Measurements from ENCODE around the gene LENG9. TPM values are rescaled to one million over a fixed set of nuclear protein-coding genes. Genes with fewer than 3 reads are reported as not detected.
A peak's percentile ranks its signal among the peaks of the same experiment; 100 is the strongest.

LENG9 gene
- total and polyA plus RNA-seq, 2 of the 13 experiments (the other 11 are each of a cell fraction or from before 2014, with no cell fraction given) = 0.75 to 2.9 TPM

DNA sequence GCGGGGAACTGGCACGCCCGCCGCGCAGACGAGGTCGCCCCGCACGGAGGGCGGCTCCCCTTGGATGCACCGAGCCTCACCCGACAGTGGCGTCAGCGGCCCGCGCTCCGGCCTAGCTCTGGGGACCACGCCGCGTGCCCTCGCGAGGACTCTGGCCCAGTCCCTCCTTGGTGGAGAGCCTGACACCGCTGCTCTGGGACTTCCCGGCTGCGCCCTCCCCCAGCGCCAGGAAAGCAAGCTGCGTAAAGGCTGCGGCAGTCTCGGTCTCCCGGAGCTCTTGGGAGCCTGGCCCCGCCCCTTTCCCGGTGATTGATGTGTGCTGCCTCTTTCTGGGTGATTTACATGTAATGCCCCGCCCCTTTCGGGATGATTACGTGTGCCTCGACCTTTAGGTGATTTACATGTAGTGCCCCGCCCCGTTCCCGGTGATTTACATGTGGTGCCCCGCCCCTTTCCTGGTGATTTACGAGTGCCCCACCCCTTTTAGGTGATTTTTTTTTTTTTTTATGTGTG lies at the start of gene LENG9 (continued):
- 0 out of 2 replicates have a peak, but pooled peaks have one; percentile 52 for TF ChIP-seq ZFP36L2 (CRISPR knock-in tag; IDR thresholded peaks at IDR 0.05)
- TF ChIP-seq ISL2 (CRISPR knock-in tag; IDR thresholded peaks at IDR 0.05) = no peak
- TF ChIP-seq, protein P1, sequence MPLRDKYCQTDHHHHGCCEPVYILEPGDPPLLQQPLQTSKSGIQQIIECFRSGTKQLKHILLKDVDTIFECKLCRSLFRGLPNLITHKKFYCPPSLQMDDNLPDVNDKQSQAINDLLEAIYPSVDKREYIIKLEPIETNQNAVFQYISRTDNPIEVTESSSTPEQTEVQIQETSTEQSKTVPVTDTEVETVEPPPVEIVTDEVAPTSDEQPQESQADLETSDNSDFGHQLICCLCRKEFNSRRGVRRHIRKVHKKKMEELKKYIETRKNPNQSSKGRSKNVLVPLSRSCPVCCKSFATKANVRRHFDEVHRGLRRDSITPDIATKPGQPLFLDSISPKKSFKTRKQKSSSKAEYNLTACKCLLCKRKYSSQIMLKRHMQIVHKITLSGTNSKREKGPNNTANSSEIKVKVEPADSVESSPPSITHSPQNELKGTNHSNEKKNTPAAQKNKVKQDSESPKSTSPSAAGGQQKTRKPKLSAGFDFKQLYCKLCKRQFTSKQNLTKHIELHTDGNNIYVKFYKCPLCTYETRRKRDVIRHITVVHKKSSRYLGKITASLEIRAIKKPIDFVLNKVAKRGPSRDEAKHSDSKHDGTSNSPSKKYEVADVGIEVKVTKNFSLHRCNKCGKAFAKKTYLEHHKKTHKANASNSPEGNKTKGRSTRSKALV (CRISPR knock-in tag; IDR thresholded peaks at IDR 0.05) = no peak; the same call in 1 of the 2 replicates
- TF ChIP-seq ZSCAN20 (CRISPR knock-in tag; IDR thresholded peaks at IDR 0.05; ENCODE audit: borderline replicate concordance) = no peak
- no peak for TF ChIP-seq NBN (conservative IDR thresholded peaks at IDR 0.05)
- 0 out of 2 replicates have a peak, but pooled peaks have one; percentile 9 for TF ChIP-seq RAD21 (CRISPR knock-in tag; IDR thresholded peaks at IDR 0.05)
- TF ChIP-seq THAP8 (CRISPR knock-in tag; IDR thresholded peaks at IDR 0.05; ENCODE audit: borderline replicate concordance) = no peak
- peak; percentile 46 for TF ChIP-seq RXRB (CRISPR knock-in tag; IDR thresholded peaks at IDR 0.05; ENCODE audit: borderline replicate concordance)
- TF ChIP-seq TFE3 (CRISPR knock-in tag; IDR thresholded peaks at IDR 0.05) = 0 out of 2 replicates have a peak, but pooled peaks have one; percentile 42
- TF ChIP-seq PHB2 (IDR thresholded peaks at IDR 0.05; ENCODE audit: partially characterized antibody) = no peak
- no peak for TF ChIP-seq ZKSCAN8 (CRISPR knock-in tag; IDR thresholded peaks at IDR 0.05; ENCODE audit: borderline replicate concordance)
- no peak for TF ChIP-seq ZFAT (CRISPR knock-in tag; conservative IDR thresholded peaks at IDR 0.05)
- TF ChIP-seq DR1 (CRISPR knock-in tag; IDR thresholded peaks at IDR 0.05) = 0 out of 2 replicates have a peak, but pooled peaks have one; percentile 6
- TF ChIP-seq, protein P2, sequence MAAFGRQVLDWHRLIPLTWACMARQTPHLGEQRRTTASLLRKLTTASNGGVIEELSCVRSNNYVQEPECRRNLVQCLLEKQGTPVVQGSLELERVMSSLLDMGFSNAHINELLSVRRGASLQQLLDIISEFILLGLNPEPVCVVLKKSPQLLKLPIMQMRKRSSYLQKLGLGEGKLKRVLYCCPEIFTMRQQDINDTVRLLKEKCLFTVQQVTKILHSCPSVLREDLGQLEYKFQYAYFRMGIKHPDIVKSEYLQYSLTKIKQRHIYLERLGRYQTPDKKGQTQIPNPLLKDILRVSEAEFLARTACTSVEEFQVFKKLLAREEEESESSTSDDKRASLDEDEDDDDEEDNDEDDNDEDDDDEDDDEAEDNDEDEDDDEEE (CRISPR knock-in tag; IDR thresholded peaks at IDR 0.05) = no peak
- TF ChIP-seq RBM22 (optimal IDR thresholded peaks at IDR 0.05; ENCODE audit: low read length) = no peak
- TF ChIP-seq ZNF34 (CRISPR knock-in tag; IDR thresholded peaks at IDR 0.05; ENCODE audit: borderline replicate concordance) = no peak
- no peak for TF ChIP-seq RXRA (CRISPR knock-in tag; IDR thresholded peaks at IDR 0.05)
- no peak for TF ChIP-seq MEIS2 (CRISPR knock-in tag; IDR thresholded peaks at IDR 0.05)
- TF ChIP-seq HIC2 (CRISPR knock-in tag; IDR thresholded peaks at IDR 0.05; ENCODE audit: low read depth) = no peak
- TF ChIP-seq YEATS4 (CRISPR knock-in tag; IDR thresholded peaks at IDR 0.05; ENCODE audit: borderline replicate concordance) = peak; percentile 13; the same call in 1 of the 2 replicates
- TF ChIP-seq SP4 (CRISPR knock-in tag; IDR thresholded peaks at IDR 0.05) = no peak; the same call in 1 of the 2 replicates
- no peak for TF ChIP-seq NR2C2 (CRISPR knock-in tag; IDR thresholded peaks at IDR 0.05; ENCODE audit: borderline replicate concordance)

Measured in HepG2 (cell line).